SK-N-SH treated with all-trans-retinoic acid at 6 μM for 48 hours (cell line): ENCODE measurements around the gene DPM3.

Experiments
- ATAC-seq: fragments of 200-7000 bp; cut with Tn5 transposase; 3 replicates; pipeline ENCODE4 v1.9.1; 2020; ENCODE audit warnings: mild to moderate bottlenecking, moderate library complexity
- ARNTL ChIP-seq: fragments of 450-650 bp; formaldehyde crosslinking; IDR thresholded peaks from 2 replicates; pipeline ENCODE4 v1.5.0; 2020; ENCODE audit warnings: low read depth, mild to moderate bottlenecking, moderate library complexity, borderline replicate concordance
- BACH2 ChIP-seq: fragments of 250-450 bp; sonication (Bioruptor Pico); IDR thresholded peaks from 2 replicates; pipeline ENCODE4 v1.9.0; 2021; ENCODE audit warnings: mild to moderate bottlenecking, borderline replicate concordance
- CSDC2 ChIP-seq: fragments of 250-450 bp; sonication (Bioruptor Pico); IDR thresholded peaks from 2 replicates; pipeline ENCODE4 v1.5.0; 2020; ENCODE audit warnings: mild to moderate bottlenecking, moderate library complexity
- CSRNP3 ChIP-seq: fragments of 250-450 bp; sonication (Bioruptor Pico); IDR thresholded peaks from 2 replicates; pipeline ENCODE4 v1.5.1; 2021; ENCODE audit warnings: mild to moderate bottlenecking, moderate library complexity
- ESRRG ChIP-seq: fragments of 250-450 bp; sonication (Bioruptor Pico); IDR thresholded peaks from 2 replicates; pipeline ENCODE4 v1.6.1; 2021; ENCODE audit warnings: mild to moderate bottlenecking
- GLIS3 ChIP-seq: fragments of 250-450 bp; sonication (Bioruptor Pico); IDR thresholded peaks from 2 replicates; pipeline ENCODE4 v1.5.0; 2020; ENCODE audit warnings: mild to moderate bottlenecking, moderate library complexity
- ISL1 ChIP-seq: fragments of 250-450 bp; sonication (Bioruptor Pico); IDR thresholded peaks from 2 replicates; pipeline ENCODE4 v2.1.2; 2022; ENCODE audit warnings: mild to moderate bottlenecking, moderate library complexity
- OSR1 ChIP-seq: fragments of 250-450 bp; sonication (Bioruptor Pico); IDR thresholded peaks from 2 replicates; pipeline ENCODE4 v1.8.0; 2022; ENCODE audit warnings: moderate library complexity, mild to moderate bottlenecking, inconsistent platforms
- PATZ1 ChIP-seq: fragments of 250-450 bp; sonication (Bioruptor Pico); IDR thresholded peaks from 2 replicates; pipeline ENCODE4 v1.8.0; 2020; ENCODE audit warnings: mild to moderate bottlenecking, moderate library complexity, borderline replicate concordance
- POU6F1 ChIP-seq: fragments of 250-450 bp; sonication (Bioruptor Pico); IDR thresholded peaks from 2 replicates; pipeline ENCODE4 v1.8.0; 2021; ENCODE audit warnings: low read depth, mild to moderate bottlenecking, moderate library complexity, borderline replicate concordance
- PPARA ChIP-seq: fragments of 250-450 bp; sonication (Bioruptor Pico); IDR thresholded peaks from 2 replicates; pipeline ENCODE4 v1.5.0; 2020; ENCODE audit warnings: mild to moderate bottlenecking, borderline replicate concordance
- RARB ChIP-seq: fragments of 250-450 bp; sonication (Bioruptor Pico); IDR thresholded peaks from 2 replicates; pipeline ENCODE4 v1.8.0; 2021; ENCODE audit warnings: mild to moderate bottlenecking, moderate library complexity
- SNAI2 ChIP-seq: fragments of 250-450 bp; sonication (Bioruptor Pico); IDR thresholded peaks from 2 replicates; pipeline ENCODE4 v1.5.0; 2020; ENCODE audit warnings: mild to moderate bottlenecking, moderate library complexity
- TCF4 ChIP-seq: fragments of 250-450 bp; sonication (Bioruptor Pico); IDR thresholded peaks from 2 replicates; pipeline ENCODE4 v1.8.0; 2021; ENCODE audit warnings: mild to moderate bottlenecking, moderate library complexity, borderline replicate concordance
- TSHZ2 ChIP-seq: fragments of 250-450 bp; sonication (Bioruptor Pico); IDR thresholded peaks from 2 replicates; pipeline ENCODE4 v1.5.0; 2020; ENCODE audit warnings: mild to moderate bottlenecking, moderate library complexity
- ZC3H10 ChIP-seq: fragments of 250-450 bp; sonication (Bioruptor Pico); IDR thresholded peaks from 2 replicates; pipeline ENCODE4 v1.5.1; 2021; ENCODE audit warnings: mild to moderate bottlenecking, moderate library complexity
- ZFP3 ChIP-seq: fragments of 250-450 bp; sonication (Bioruptor Pico); IDR thresholded peaks from 2 replicates; pipeline ENCODE4 v1.5.0; 2020; ENCODE audit warnings: mild to moderate bottlenecking, moderate library complexity
- ZFP30 ChIP-seq: fragments of 450-650 bp; formaldehyde crosslinking; IDR thresholded peaks from 2 replicates; pipeline ENCODE4 v1.5.0; 2022; ENCODE audit warnings: mild to moderate bottlenecking, moderate library complexity
- ZNF565 ChIP-seq: fragments of 450-650 bp; formaldehyde crosslinking; conservative IDR thresholded peaks from 2 replicates; pipeline ENCODE4 v1.5.0; 2020; ENCODE audit warnings: low read depth, mild to moderate bottlenecking, moderate library complexity
- ZNF8 ChIP-seq: fragments of 450-650 bp; formaldehyde crosslinking; IDR thresholded peaks from 2 replicates; pipeline ENCODE4 v1.5.0; 2020; ENCODE audit warnings: mild to moderate bottlenecking, moderate library complexity

DPM3 gene

GRCh38 chr1:155183775-155184221 is 43.5 kb upstream of the DPM3 start:
- TF ChIP-seq TSHZ2 (CRISPR knock-in tag) = no peak
- no peak for TF ChIP-seq CSDC2 (CRISPR knock-in tag)
- TF ChIP-seq ZNF8 (CRISPR knock-in tag) = no peak
- TF ChIP-seq ZNF565 (CRISPR knock-in tag) = no peak
- no peak for TF ChIP-seq ESRRG (CRISPR knock-in tag)
- no peak for TF ChIP-seq ZC3H10 (CRISPR knock-in tag)
- TF ChIP-seq TCF4 (CRISPR knock-in tag) = no peak
- TF ChIP-seq ZFP3 = no peak
- no peak for TF ChIP-seq BACH2
- TF ChIP-seq, all 23 proteins: peak for 0
- ATAC-seq = no peak

- TF ChIP-seq PATZ1 (CRISPR knock-in tag) = no peak
- TF ChIP-seq, all 23 proteins: peak for 0
- ATAC-seq = no peak
Observed at GRCh38 chr1:155182052-155182550, 41.8 kb upstream of the DPM3 start.

GRCh38 chr1:155181371-155182051 is 41.2 kb upstream of the DPM3 start:
- ATAC-seq = no peak
- TF ChIP-seq GLIS3 (CRISPR knock-in tag) (no peak), RARB (CRISPR knock-in tag) (no peak), TSHZ2 (CRISPR knock-in tag) (no peak), POU6F1 (CRISPR knock-in tag) (no peak), CSRNP3 (CRISPR knock-in tag) (no peak), PATZ1 (CRISPR knock-in tag) (no peak), PPARA (no peak), SNAI2 (CRISPR knock-in tag) (no peak), TCF4 (CRISPR knock-in tag) (no peak), CSDC2 (CRISPR knock-in tag) (no peak), ZFP30 (no peak), ZC3H10 (CRISPR knock-in tag) (no peak), BACH2 (no peak), ISL1 (CRISPR knock-in tag) (no peak), ZNF8 (CRISPR knock-in tag) (no peak), OSR1 (no peak), ARNTL (CRISPR knock-in tag) (no peak), ESRRG (CRISPR knock-in tag) (no peak)
